ENCODE measurements around the gene CCDC51. TPM values are rescaled to one million over a fixed set of nuclear protein-coding genes. Genes with fewer than 3 reads are reported as not detected.

CCDC51 gene
- total and polyA plus RNA-seq, 9 of the 15 experiments (the other 6 are each of a cell fraction or from before 2014, with no cell fraction given), result 6.5 to 18.6 (median 15.7) TPM

- TF ChIP-seq ATF1 (CRISPR knock-in tag; IDR thresholded peaks at IDR 0.05), result no peak
- TF ChIP-seq ATF1 (tag; IDR thresholded peaks at IDR 0.05), result peak; percentile 94
- TF ChIP-seq ETS2 (tag; IDR thresholded peaks at IDR 0.05; ENCODE audit: borderline replicate concordance, poor library complexity, severe bottlenecking), result no peak
- TF ChIP-seq XRCC3 (IDR thresholded peaks at IDR 0.05), result no peak
- no peak for TF ChIP-seq ZNF551 (CRISPR knock-in tag; IDR thresholded peaks at IDR 0.05)
- no peak for TF ChIP-seq POLR3A (IDR thresholded peaks at IDR 0.05; ENCODE audit: borderline replicate concordance, extremely low read depth, insufficient read depth, insufficient read length)
- TF ChIP-seq HOMEZ (CRISPR knock-in tag; IDR thresholded peaks at IDR 0.05), result no peak
- peak; percentile 68 for TF ChIP-seq NFYB (IDR thresholded peaks at IDR 0.05; ENCODE audit: extremely low read depth, insufficient read length)
- peak; percentile 75; the same call in 1 of the 2 replicates for TF ChIP-seq TOE1 (IDR thresholded peaks at IDR 0.05; ENCODE audit: borderline replicate concordance)
- TF ChIP-seq TOE1 (CRISPR knock-in tag; IDR thresholded peaks at IDR 0.05; ENCODE audit: borderline replicate concordance, low read depth), result no peak
- no peak for TF ChIP-seq KLF6 (CRISPR knock-in tag; IDR thresholded peaks at IDR 0.05; ENCODE audit: borderline replicate concordance)
Observed at GRCh38 chr3:48439820-48440589, at the start of gene CCDC51, which contains the start of gene TMA7 (continued).

All from K562 (cell line).